Liver (tissue), 3 donors: ENCODE results near the gene CXCL6.

Experiments
- CTCF ChIP-seq: fragments of 150-350 bp; IDR thresholded peaks from 2 replicates; pipeline ENCODE4 v1.5.1; 2017; ENCODE audit warnings: improper control_type of control experiment, low read depth, low read length; ENCODE audit not compliant: missing input control
- EGR1 ChIP-seq, 2 donors: IDR thresholded peaks; 2 replicates each; pipeline ENCODE4 v1.6.1; 2016 to 2018; ENCODE audit warnings: antibody characterized with exemption in 2 of 2, low read depth in 2 of 2
- GABPA ChIP-seq, 2 donors: IDR thresholded peaks in 1 of 2; conservative IDR thresholded peaks in 1 of 2; 2 replicates each; pipeline ENCODE4 v1.6.1; 2016; ENCODE audit warnings: antibody characterized with exemption in 2 of 2, mild to moderate bottlenecking in 1 of 2, moderate library complexity in 1 of 2
- HNF4A ChIP-seq, 2 donors: conservative IDR thresholded peaks; 2 replicates each; pipeline ENCODE4 v1.6.1; 2016; ENCODE audit warnings: antibody characterized with exemption in 2 of 2, mild to moderate bottlenecking in 2 of 2
- JUND ChIP-seq, 2 donors: IDR thresholded peaks; 2 replicates each; pipeline ENCODE4 v1.6.1; 2016; ENCODE audit warnings: antibody characterized with exemption in 2 of 2
- RAD21 ChIP-seq, 2 donors: IDR thresholded peaks; 2 replicates each; pipeline ENCODE4 v1.6.1; 2016; ENCODE audit warnings: antibody characterized with exemption in 2 of 2, mild to moderate bottlenecking in 2 of 2
- REST ChIP-seq: IDR thresholded peaks from 2 replicates; pipeline ENCODE4 v1.6.1; 2016; ENCODE audit warnings: antibody characterized with exemption, mild to moderate bottlenecking
- SP1 ChIP-seq: IDR thresholded peaks from 2 replicates; pipeline ENCODE4 v1.6.1; 2018; ENCODE audit warnings: antibody characterized with exemption, mild to moderate bottlenecking
- TAF1 ChIP-seq: conservative IDR thresholded peaks from 2 replicates; pipeline ENCODE4 v1.6.1; 2016; ENCODE audit warnings: antibody characterized with exemption, mild to moderate bottlenecking
- YY1 ChIP-seq: IDR thresholded peaks from 2 replicates; pipeline ENCODE4 v1.6.1; 2016; ENCODE audit warnings: antibody characterized with exemption, mild to moderate bottlenecking
- TF ChIP-seq, protein P1 (sequence below): IDR thresholded peaks from 2 replicates; pipeline ENCODE4 v1.6.1; 2016; ENCODE audit warnings: antibody characterized with exemption
- TF ChIP-seq, protein P2 (sequence below): IDR thresholded peaks from 2 replicates; pipeline ENCODE4 v1.6.1; 2016; ENCODE audit warnings: antibody characterized with exemption
- donor health status: healthy.
- donor health status: healthy.

DNA sequence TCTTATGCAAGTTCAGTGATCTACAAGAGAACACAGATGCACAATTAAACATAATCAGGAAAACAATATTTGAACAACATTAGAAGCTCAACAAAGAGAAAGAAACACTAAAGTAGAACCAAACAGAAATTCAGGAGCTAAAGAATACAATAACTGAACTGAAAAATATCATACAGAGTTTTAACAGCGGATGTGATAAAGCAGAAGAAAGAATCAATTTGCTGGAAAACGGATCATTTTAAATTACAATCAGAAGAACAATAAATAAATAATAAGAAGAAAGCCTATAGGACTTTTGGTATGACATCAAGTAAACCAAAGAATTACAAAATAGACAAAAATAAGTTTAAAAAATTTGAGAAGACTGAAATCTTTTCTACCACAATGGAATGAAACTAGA, 36.3 kb upstream of the CXCL6 start:
- TF ChIP-seq, protein P1, sequence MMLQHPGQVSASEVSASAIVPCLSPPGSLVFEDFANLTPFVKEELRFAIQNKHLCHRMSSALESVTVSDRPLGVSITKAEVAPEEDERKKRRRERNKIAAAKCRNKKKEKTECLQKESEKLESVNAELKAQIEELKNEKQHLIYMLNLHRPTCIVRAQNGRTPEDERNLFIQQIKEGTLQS = no peak
- TF ChIP-seq, protein P2, sequence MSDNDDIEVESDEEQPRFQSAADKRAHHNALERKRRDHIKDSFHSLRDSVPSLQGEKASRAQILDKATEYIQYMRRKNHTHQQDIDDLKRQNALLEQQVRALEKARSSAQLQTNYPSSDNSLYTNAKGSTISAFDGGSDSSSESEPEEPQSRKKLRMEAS = no peak
- TF ChIP-seq GABPA (IDR thresholded peaks at IDR 0.05 in 1 of 2, conservative IDR thresholded peaks at IDR 0.05 in 1 of 2) (no peak), CTCF (no peak), EGR1 (IDR thresholded peaks at IDR 0.05; ENCODE audit: low read depth in 2 of 2) (no peak), RAD21 (IDR thresholded peaks at IDR 0.05) (no peak), SP1 (no peak), TAF1 (no peak), JUND (IDR thresholded peaks at IDR 0.05) (no peak), REST (no peak), YY1 (no peak), HNF4A (conservative IDR thresholded peaks at IDR 0.05) (no peak)
